ENCODE measurements around the gene KRTAP8-1.
A peak's percentile ranks its signal among the peaks of the same experiment; 100 is the strongest.

KRTAP8-1 gene

DNA sequence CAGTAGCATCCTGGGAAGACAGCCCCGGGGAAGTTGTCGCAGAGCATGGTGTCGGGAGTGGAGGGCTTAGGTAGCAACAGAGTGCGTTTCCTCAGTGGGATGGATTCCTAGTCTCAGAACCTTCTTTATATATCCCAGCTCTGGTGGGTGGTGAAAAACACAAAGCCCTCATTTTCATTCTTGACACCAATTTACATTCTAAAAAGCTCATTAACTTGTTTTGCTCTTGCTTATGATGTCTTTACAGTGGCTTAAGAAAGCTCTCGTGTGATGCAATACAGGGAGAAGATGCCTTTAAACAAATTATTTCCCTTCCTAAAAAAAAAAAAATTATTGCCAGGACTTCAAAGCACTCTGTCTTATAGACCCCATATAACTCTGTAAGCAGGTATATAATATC is at the start of gene KRTAP8-1:
KRTAP8-1 (minus strand) TSS at position 101 of the 400 bp plus-strand sequence; CDS start at position 47, 54 bp downstream.
- DNase-seq (ENCODE audit: low read depth in 2 of 3, low spot score in 1 of 3) = no peak

- no peak for DNase-seq (ENCODE audit: low read depth in 2 of 3, low spot score in 1 of 3)
Measured at GRCh38 chr21:30847627-30848500, 34.8 kb upstream of the KRTAP8-1 start.

- DNase-seq (ENCODE audit: low read depth in 2 of 3, low spot score in 1 of 3) = no peak
Measured at GRCh38 chr21:30842990-30843389, 29.9 kb upstream of the KRTAP8-1 start.

DNA sequence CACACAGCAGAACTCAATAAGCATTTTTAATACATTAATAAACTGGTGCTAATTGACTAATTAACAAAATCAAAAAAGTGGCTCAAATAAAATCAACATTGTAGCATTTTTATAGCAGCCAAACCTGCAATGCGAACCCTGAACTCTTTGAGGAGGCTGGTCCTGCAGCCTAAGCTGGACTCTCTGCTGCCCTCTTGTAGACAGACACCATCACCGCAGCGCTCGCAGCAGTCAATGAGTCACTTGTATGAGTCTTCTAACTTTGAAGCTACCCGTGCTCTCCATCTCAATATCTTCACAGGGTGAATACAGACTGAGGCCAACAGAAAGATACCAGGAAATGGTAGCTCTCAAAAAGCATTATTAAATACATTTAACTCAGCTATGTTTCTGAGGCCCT is 26.2 kb upstream of the KRTAP8-1 start:
- DNase-seq (ENCODE audit: low read depth in 2 of 3, low spot score in 1 of 3) = peak in 1 of 3 donors; percentile 4

DNA sequence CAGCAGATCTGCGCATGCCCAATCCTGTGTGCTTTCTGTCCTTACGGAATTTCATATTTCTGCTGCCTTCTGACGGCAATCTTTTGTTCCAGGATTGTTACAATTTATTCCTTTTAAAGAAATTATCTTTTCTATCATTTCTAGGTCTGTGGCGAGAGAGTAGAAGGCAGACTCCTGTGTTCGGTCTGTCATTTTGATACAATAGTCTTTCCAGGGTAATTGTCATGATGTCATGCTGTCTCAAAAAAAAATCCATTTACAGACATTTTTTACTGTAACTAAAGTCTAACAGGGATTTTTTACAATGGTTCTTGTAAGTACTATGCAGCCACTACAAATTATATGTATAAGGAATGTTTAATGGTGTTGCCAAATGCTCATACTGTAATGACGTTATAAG is 25.5 kb upstream of the KRTAP8-1 start:
- DNase-seq (ENCODE audit: low read depth in 2 of 3, low spot score in 1 of 3) = no peak

- DNase-seq (ENCODE audit: low read depth in 2 of 3, low spot score in 1 of 3) = peak in 2 of 3 donors; percentile 12 to 45
Measured at GRCh38 chr21:30831194-30831765, 18.2 kb upstream of the KRTAP8-1 start.

- DNase-seq (ENCODE audit: low read depth in 2 of 3, low spot score in 1 of 3) = no peak
Measured at GRCh38 chr21:30829659-30830058, 16.6 kb upstream of the KRTAP8-1 start, which contains the start of gene KRTAP7-1. KRTAP7-1 (minus strand) TSS chr21:30829759; CDS start chr21:30829698, 61 bp downstream.

DNA sequence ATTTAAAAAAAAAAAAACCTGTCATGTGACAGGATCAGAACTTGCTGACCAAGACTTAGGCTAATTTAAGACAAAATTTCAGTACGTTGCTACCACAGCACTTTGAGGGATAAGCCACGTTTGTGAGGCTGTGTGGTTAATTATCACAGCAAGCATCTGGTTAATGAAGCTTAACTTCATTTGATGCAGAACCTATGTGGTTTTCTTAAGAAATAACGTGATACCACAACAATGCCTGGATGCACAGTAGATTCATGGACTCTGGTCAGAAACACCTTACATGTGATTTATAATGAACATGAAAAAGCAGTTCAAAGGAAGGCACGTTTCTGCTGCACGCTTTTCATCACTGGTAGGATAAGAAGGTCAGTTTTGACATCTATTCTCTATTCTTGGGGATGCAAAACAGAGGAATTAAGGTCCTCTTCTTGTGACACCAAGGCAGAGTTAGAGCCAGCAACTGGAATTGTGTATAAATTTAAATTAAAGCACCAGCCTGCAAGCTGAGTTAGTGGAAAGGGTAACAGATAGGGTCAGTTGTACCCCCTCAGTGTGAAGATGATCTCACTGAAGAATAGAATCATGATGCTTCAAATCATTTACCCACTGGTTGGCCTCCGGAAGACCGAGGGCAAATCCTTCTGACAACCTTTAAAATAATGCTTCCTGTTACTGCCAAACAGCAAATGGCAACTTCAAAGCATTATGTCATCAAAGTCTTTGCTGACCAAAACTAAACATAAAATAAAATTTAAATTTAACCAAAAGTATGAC is 6.0 kb upstream of the KRTAP8-1 start:
- no peak for DNase-seq (ENCODE audit: low read depth in 2 of 3, low spot score in 1 of 3)

- no peak for DNase-seq (ENCODE audit: low read depth in 2 of 3, low spot score in 1 of 3)
Measured at GRCh38 chr21:30800605-30801004, 12.5 kb downstream of the KRTAP8-1 start.

- DNase-seq (ENCODE audit: low read depth in 2 of 3, low spot score in 1 of 3) = no peak
Measured at GRCh38 chr21:30793581-30794314, 19.3 kb downstream of the KRTAP8-1 start.

GRCh38 chr21:30779249-30779648 is 33.8 kb downstream of the KRTAP8-1 start:
- DNase-seq (ENCODE audit: low read depth in 2 of 3, low spot score in 1 of 3) = no peak

- DNase-seq (ENCODE audit: low read depth in 2 of 3, low spot score in 1 of 3) = no peak
Measured at GRCh38 chr21:30769724-30770431, 43.2 kb downstream of the KRTAP8-1 start.

Data from stimulated activated CD4-positive, alpha-beta T cell treated with anti-CD3 and anti-CD28 coated beads, Interleukin-12 subunit alpha, Interleukin-12 subunit beta, amount 100 ng/mL, for 48 hours (primary cell).